A549 treated with GW870086 at 1 μM for 4 hours (cell line): ENCODE results near the gene IL1R1. TPM values are rescaled to one million over a fixed set of nuclear protein-coding genes. Genes with fewer than 3 reads are reported as not detected.

ENCODE experiments used
- total RNA-seq: library from RNA; stranded (reverse); fragments of 200-300 nt; extraction: Qiagen RNA extraction; gene quantifications from 5 replicates; pipeline ENCODE4 v1.2.3, GENCODE V29; 2022; ENCODE audit warnings: low read depth

The IL1R1 gene
- total RNA-seq: 24.1 to 37.2 TPM (median 32.8 TPM) in 5 replicates

GRCh38 chr2:102141970-102142828, at the start of gene IL1R1:
IL1R1 (plus strand) TSS chr2:102142746; CDS start chr2:102157725, 14,979 bp downstream.

GRCh38 chr2:102186791-102187495, 44.4 kb downstream of the IL1R1 start, which contains the start of gene IL1RL2:
IL1RL2 (plus strand) TSS chr2:102187023; CDS start chr2:102187868, 845 bp downstream.

Other genes starting within 250 kb of the IL1R1 start
- 0.72 to 1.9 TPM (median 1.0 TPM) in 5 replicates for gene IL1R2, start 150.8 kb upstream of the IL1R1 start, total RNA-seq
- 0.05 TPM in 1 of 5 replicates, not detected in the others for gene IL1RL2, start 44.3 kb downstream of the IL1R1 start, total RNA-seq
- gene IL1RL1, start 168.8 kb downstream of the IL1R1 start, total RNA-seq: 0.53 to 1.4 TPM (median 0.83 TPM) in 5 replicates
- gene IL18R1, start 213.1 kb downstream of the IL1R1 start, total RNA-seq: 0.69 to 1.3 TPM (median 0.79 TPM) in 5 replicates